CD4-positive, alpha-beta T cell treated with Interleukin-15 for 1 hour (primary cell): ENCODE measurements around the gene SAPCD1.
A peak's percentile ranks its signal among the peaks of the same experiment; 100 is the strongest.
"Not testable (repeated sequence)": the region's sequence is repeated elsewhere in the genome, so short reads cannot be mapped to it uniquely, and the experiment has no call there.

ENCODE experiments used
- DNase-seq: peaks from one replicate; pipeline ENCODE4 v3.0.0-alpha.2; 2020

The SAPCD1 gene

DNA sequence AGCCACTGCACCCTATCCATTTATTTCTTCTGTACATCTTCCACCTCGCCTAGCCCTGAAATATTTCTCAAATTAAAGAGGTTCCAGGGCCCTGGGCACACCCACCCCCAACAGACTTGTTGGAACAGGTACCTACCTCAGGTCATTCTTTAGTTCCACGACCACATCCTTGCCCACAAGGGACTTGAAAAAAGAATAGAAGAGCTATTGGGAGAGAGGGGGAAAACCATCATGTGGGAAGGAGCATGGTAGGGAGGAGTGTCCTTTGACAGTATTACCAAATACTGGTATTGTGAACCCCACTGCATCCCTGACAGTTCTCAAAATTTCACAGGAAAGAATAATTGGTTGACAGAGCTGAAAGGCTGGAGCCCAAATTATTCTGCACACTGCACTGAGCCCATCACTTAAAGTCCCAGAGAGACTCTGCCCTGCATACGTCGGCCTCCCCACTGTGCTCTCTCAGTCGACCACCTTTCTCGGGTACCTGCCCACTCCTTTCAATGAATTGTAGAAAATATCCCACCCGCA, 43.5 kb downstream of the SAPCD1 start:
- DNase-seq = no peak

DNA sequence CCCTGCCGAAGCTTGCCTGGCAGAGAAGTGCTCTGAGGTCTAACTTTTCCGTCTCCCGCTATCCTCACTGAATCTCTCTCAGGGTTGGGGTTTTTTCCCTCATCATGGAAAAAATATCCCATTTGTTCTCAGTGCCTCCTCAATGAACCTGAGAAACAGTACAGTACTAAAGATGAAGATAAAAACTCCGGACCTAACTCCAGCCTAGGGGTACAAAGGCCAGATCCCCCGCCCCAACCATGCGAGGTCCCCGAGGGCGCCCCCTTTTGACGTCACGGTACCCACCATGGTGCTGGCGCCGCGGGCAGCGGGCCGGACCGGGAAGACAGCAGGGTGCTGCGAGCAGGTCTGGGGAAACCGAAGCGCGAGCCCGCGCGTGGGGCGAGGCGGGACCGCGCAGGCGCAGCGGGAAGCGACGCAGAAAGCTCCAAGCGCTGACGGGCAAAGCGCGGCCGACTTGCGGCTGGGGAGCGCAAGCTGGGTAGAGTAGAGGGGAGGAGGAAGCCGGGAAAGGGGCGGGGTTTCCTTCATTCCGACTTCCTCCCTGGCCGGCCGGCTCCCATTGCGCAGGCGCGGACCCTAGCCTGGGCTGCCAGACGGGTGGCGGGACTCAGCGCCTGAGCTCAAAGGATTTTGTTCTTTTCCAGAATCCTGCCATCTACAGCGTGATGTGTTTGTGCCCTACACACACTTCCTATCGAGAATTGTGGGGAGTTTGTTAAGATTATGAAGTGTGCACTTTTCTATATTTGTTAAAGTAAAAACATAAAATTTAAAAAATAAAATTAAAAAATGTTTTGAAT, 44.2 kb downstream of the SAPCD1 start, which contains the start of gene LSM2:
Gene LSM2 (minus strand): TSS at position 497 of the 803 bp plus-strand sequence. CDS start 209 bp downstream, at position 288.
- peak; percentile 98 for DNase-seq

- not testable (repeated sequence) for DNase-seq
These were observed 46.1 kb downstream of the SAPCD1 start for GRCh38 chr6:31808599-31808998.

- no peak for DNase-seq
These were observed 49.2 kb downstream of the SAPCD1 start for GRCh38 chr6:31811645-31812044.

- no peak for DNase-seq
These were observed 51.0 kb downstream of the SAPCD1 start for GRCh38 chr6:31813465-31813849.
